AG04450 (cell line): ENCODE measurements around the gene ZCCHC2. TPM values are rescaled to one million over a fixed set of nuclear protein-coding genes. Genes with fewer than 3 reads are reported as not detected.
A peak's percentile ranks its signal among the peaks of the same experiment; 100 is the strongest.

Experiments
- CTCF ChIA-PET: fragments of 300-600, 350-600 bp; formaldehyde crosslinking; extraction: SDS; loops from one replicate; lab custom pipeline; 2022; ENCODE audit warnings: antibody characterized with exemption, inconsistent platforms; lab: Charles Lee
- POLR2A ChIA-PET: fragments of 350-600 bp; formaldehyde crosslinking; extraction: SDS; loops from one replicate; lab custom pipeline; 2021; ENCODE audit warnings: antibody characterized with exemption, inconsistent platforms; lab: Yijun Ruan, JAX
- DNase-seq: peaks from one replicate; pipeline ENCODE4 v3.0.0-alpha.2; 2011; ENCODE audit warnings: low read depth, low spot score
- H3K27ac ChIP-seq: one replicate; pipeline ENCODE4 v1.5.1; 2012; ENCODE audit warnings: low read depth, low read length, control low read depth
- H3K27me3 ChIP-seq: one replicate; pipeline ENCODE4 v1.6.0; 2012; ENCODE audit warnings: low read length; ENCODE audit not compliant: control insufficient read depth, insufficient read depth
- H3K4me3 ChIP-seq: 2 replicates; pipeline ENCODE4 v1.5.1; 2011; ENCODE audit warnings: mild to moderate bottlenecking, low read depth, low read length, control low read depth
- H3K9me3 ChIP-seq: 2 replicates; pipeline ENCODE4 v1.5.1; 2012; ENCODE audit warnings: low read length; ENCODE audit not compliant: control insufficient read depth, insufficient read depth
- CTCF ChIP-seq: IDR thresholded peaks from 2 replicates; pipeline ENCODE4 v1.5.1; 2011; ENCODE audit warnings: low read depth, low read length, control low read depth, inconsistent platforms
- polyA plus RNA-seq: library from polyadenylated mRNA; depleted of rRNA; stranded (reverse); fragments of >200 nt; gene quantifications from 2 replicates; pipeline ENCODE4 v1.2.3, GENCODE V29; 2011

ZCCHC2 gene
- polyA plus RNA-seq, 1 experiment, result 5.8 TPM

- TF ChIP-seq CTCF, result peak; percentile 23; the same call in 1 of the 2 replicates
- Histone ChIP-seq H3K27me3 (no peaks in the 10 kb centered on the region), H3K27ac (no peak overlapping the region), H3K9me3 (no peaks in the 10 kb centered on the region), H3K4me3 (no peak overlapping the region)
- ChIA-PET CTCF (interaction anchor here (0.7 to 1.4 kb wide), 2 partner anchors 18 to 141 kb away, joined by 3 to 7 read pairs; no protein-coding TSS in a partner anchor), POLR2A (no interaction called here)
- DNase-seq, result no peak
These were observed 43.4 kb downstream of the ZCCHC2 start for GRCh38 chr18:62566199-62566598.

- no peak for DNase-seq
- no peak for TF ChIP-seq CTCF
- Histone ChIP-seq H3K4me3 (no peak overlapping the region), H3K9me3 (no peaks in the 10 kb centered on the region), H3K27ac (no peak overlapping the region), H3K27me3 (no peaks in the 10 kb centered on the region)
- ChIA-PET CTCF (interaction anchor here (0.5 to 2.1 kb wide), 3 partner anchors 17 to 429 kb away, joined by 4 to 9 read pairs (median 9); no protein-coding TSS in a partner anchor), POLR2A (no interaction called here)
These were observed 44.0 kb downstream of the ZCCHC2 start for GRCh38 chr18:62566818-62567217.

- POLR2A ChIA-PET, result no interaction called here
- CTCF ChIA-PET, result interaction anchor here (1.2 to 5.1 kb wide), 2 partner anchors 16 to 143 kb away, joined by 4 to 62 read pairs; no protein-coding TSS in a partner anchor
- Histone ChIP-seq H3K27me3 (no peaks in the 10 kb centered on the region), H3K4me3 (no peak overlapping the region), H3K9me3 (no peaks in the 10 kb centered on the region), H3K27ac (no peak overlapping the region)
- no peak for TF ChIP-seq CTCF
- no peak for DNase-seq
These were observed 46.3 kb downstream of the ZCCHC2 start for GRCh38 chr18:62569081-62569655.

- H3K9me3 ChIP-seq, result no peaks in the 10 kb centered on the region
- H3K27ac ChIP-seq, result no peak overlapping the region
- POLR2A ChIA-PET, result interaction anchor here (0.5 kb wide), 1 partner anchor 1579 kb away, joined by 7 read pairs; no protein-coding TSS in a partner anchor
- TF ChIP-seq CTCF, result no peak
- H3K27me3 ChIP-seq, result no peaks in the 10 kb centered on the region
- no peak overlapping the region for H3K4me3 ChIP-seq
- no peak for DNase-seq
- CTCF ChIA-PET, result interaction anchor here (5.1 kb wide), 1 partner anchor 14 kb away, joined by 62 read pairs; no protein-coding TSS in a partner anchor
These were observed 48.2 kb downstream of the ZCCHC2 start for GRCh38 chr18:62571037-62571436.

- no peaks in the 10 kb centered on the region for H3K27me3 ChIP-seq
- no peak overlapping the region for H3K27ac ChIP-seq
- CTCF ChIA-PET, result interaction anchor here (5.1 kb wide), 1 partner anchor 13 kb away, joined by 62 read pairs; no protein-coding TSS in a partner anchor
- POLR2A ChIA-PET, result interaction anchor here (0.5 kb wide), 1 partner anchor 1578 kb away, joined by 7 read pairs; no protein-coding TSS in a partner anchor
- TF ChIP-seq CTCF, result no peak
- H3K9me3 ChIP-seq, result no peaks in the 10 kb centered on the region
- DNase-seq, result no peak
- no peak overlapping the region for H3K4me3 ChIP-seq
These were observed 48.8 kb downstream of the ZCCHC2 start for GRCh38 chr18:62571648-62572047.
